HG03097 (cell line): ENCODE measurements around the gene FAM149A.

Experiments used
- ATAC-seq: cut with Tn5 transposase; IDR thresholded peaks from one replicate; pipeline ENCODE4 v1.9.1; 2021; ENCODE audit not compliant: unreplicated experiment, low FRiP score

FAM149A gene

GRCh38 chr4:186200516-186200915, 96.0 kb downstream of the FAM149A start:
- ATAC-seq = no peak

- ATAC-seq = no peak
Measured at GRCh38 chr4:186201010-186201409, 96.5 kb downstream of the FAM149A start.

- peak; percentile 87 for ATAC-seq
Measured at GRCh38 chr4:186201535-186202230, 97.2 kb downstream of the FAM149A start.

GRCh38 chr4:186202490-186203140, 98.1 kb downstream of the FAM149A start:
- no peak for ATAC-seq

GRCh38 chr4:186203406-186203805, 98.9 kb downstream of the FAM149A start:
- ATAC-seq = no peak

- no peak for ATAC-seq
Measured at GRCh38 chr4:186204103-186204559, 99.6 kb downstream of the FAM149A start.

- no peak for ATAC-seq
Measured at GRCh38 chr4:186204686-186205085, 100.2 kb downstream of the FAM149A start.

- ATAC-seq = no peak
Measured at GRCh38 chr4:186205156-186205555, 100.7 kb downstream of the FAM149A start.

- no peak for ATAC-seq
Measured at GRCh38 chr4:186216465-186217024, 112.0 kb downstream of the FAM149A start.

- ATAC-seq = no peak
Measured at GRCh38 chr4:186217733-186218293, 113.3 kb downstream of the FAM149A start.

GRCh38 chr4:186221624-186222023, 117.1 kb downstream of the FAM149A start:
- ATAC-seq = no peak
